SK-N-SH treated with all-trans-retinoic acid at 6 μM for 48 hours (cell line): ENCODE measurements around the gene ZC3H12C.

Experiments
- ATAC-seq: fragments of 200-7000 bp; cut with Tn5 transposase; 3 replicates; pipeline ENCODE4 v1.9.1; 2020; ENCODE audit warnings: mild to moderate bottlenecking, moderate library complexity
- ARNTL ChIP-seq: fragments of 450-650 bp; formaldehyde crosslinking; IDR thresholded peaks from 2 replicates; pipeline ENCODE4 v1.5.0; 2020; ENCODE audit warnings: low read depth, mild to moderate bottlenecking, moderate library complexity, borderline replicate concordance
- BACH2 ChIP-seq: fragments of 250-450 bp; sonication (Bioruptor Pico); IDR thresholded peaks from 2 replicates; pipeline ENCODE4 v1.9.0; 2021; ENCODE audit warnings: mild to moderate bottlenecking, borderline replicate concordance
- CSDC2 ChIP-seq: fragments of 250-450 bp; sonication (Bioruptor Pico); IDR thresholded peaks from 2 replicates; pipeline ENCODE4 v1.5.0; 2020; ENCODE audit warnings: mild to moderate bottlenecking, moderate library complexity
- ESRRG ChIP-seq: fragments of 250-450 bp; sonication (Bioruptor Pico); IDR thresholded peaks from 2 replicates; pipeline ENCODE4 v1.6.1; 2021; ENCODE audit warnings: mild to moderate bottlenecking
- OSR1 ChIP-seq: fragments of 250-450 bp; sonication (Bioruptor Pico); IDR thresholded peaks from 2 replicates; pipeline ENCODE4 v1.8.0; 2022; ENCODE audit warnings: moderate library complexity, mild to moderate bottlenecking, inconsistent platforms
- PPARA ChIP-seq: fragments of 250-450 bp; sonication (Bioruptor Pico); IDR thresholded peaks from 2 replicates; pipeline ENCODE4 v1.5.0; 2020; ENCODE audit warnings: mild to moderate bottlenecking, borderline replicate concordance
- RARB ChIP-seq: fragments of 250-450 bp; sonication (Bioruptor Pico); IDR thresholded peaks from 2 replicates; pipeline ENCODE4 v1.8.0; 2021; ENCODE audit warnings: mild to moderate bottlenecking, moderate library complexity
- SNAI2 ChIP-seq: fragments of 250-450 bp; sonication (Bioruptor Pico); IDR thresholded peaks from 2 replicates; pipeline ENCODE4 v1.5.0; 2020; ENCODE audit warnings: mild to moderate bottlenecking, moderate library complexity
- ZC3H10 ChIP-seq: fragments of 250-450 bp; sonication (Bioruptor Pico); IDR thresholded peaks from 2 replicates; pipeline ENCODE4 v1.5.1; 2021; ENCODE audit warnings: mild to moderate bottlenecking, moderate library complexity
- ZFP3 ChIP-seq: fragments of 250-450 bp; sonication (Bioruptor Pico); IDR thresholded peaks from 2 replicates; pipeline ENCODE4 v1.5.0; 2020; ENCODE audit warnings: mild to moderate bottlenecking, moderate library complexity
- ZFP30 ChIP-seq: fragments of 450-650 bp; formaldehyde crosslinking; IDR thresholded peaks from 2 replicates; pipeline ENCODE4 v1.5.0; 2022; ENCODE audit warnings: mild to moderate bottlenecking, moderate library complexity
- ZNF565 ChIP-seq: fragments of 450-650 bp; formaldehyde crosslinking; conservative IDR thresholded peaks from 2 replicates; pipeline ENCODE4 v1.5.0; 2020; ENCODE audit warnings: low read depth, mild to moderate bottlenecking, moderate library complexity
- ZNF70 ChIP-seq: fragments of 450-650 bp; formaldehyde crosslinking; IDR thresholded peaks from 2 replicates; pipeline ENCODE4 v1.5.0; 2020; ENCODE audit warnings: mild to moderate bottlenecking, moderate library complexity
- TF ChIP-seq, protein P1 (sequence below): fragments of 250-450 bp; sonication (Bioruptor Pico); IDR thresholded peaks from 2 replicates; pipeline ENCODE4 v1.8.0; 2020; ENCODE audit warnings: mild to moderate bottlenecking, moderate library complexity, borderline replicate concordance
- TF ChIP-seq, protein P2 (sequence below): fragments of 250-450 bp; sonication (Bioruptor Pico); IDR thresholded peaks from 2 replicates; pipeline ENCODE4 v1.8.0; 2021; ENCODE audit warnings: low read depth, mild to moderate bottlenecking, moderate library complexity, borderline replicate concordance
- TF ChIP-seq, protein P3 (sequence below): fragments of 250-450 bp; sonication (Bioruptor Pico); IDR thresholded peaks from 2 replicates; pipeline ENCODE4 v1.5.1; 2021; ENCODE audit warnings: mild to moderate bottlenecking, moderate library complexity
- TF ChIP-seq, protein P4 (sequence below): fragments of 250-450 bp; sonication (Bioruptor Pico); IDR thresholded peaks from 2 replicates; pipeline ENCODE4 v1.5.0; 2020; ENCODE audit warnings: mild to moderate bottlenecking, moderate library complexity
- TF ChIP-seq, protein P5 (sequence below): fragments of 250-450 bp; sonication (Bioruptor Pico); IDR thresholded peaks from 2 replicates; pipeline ENCODE4 v1.5.1; 2020; ENCODE audit warnings: low read depth, mild to moderate bottlenecking, moderate library complexity

ZC3H12C gene

DNA sequence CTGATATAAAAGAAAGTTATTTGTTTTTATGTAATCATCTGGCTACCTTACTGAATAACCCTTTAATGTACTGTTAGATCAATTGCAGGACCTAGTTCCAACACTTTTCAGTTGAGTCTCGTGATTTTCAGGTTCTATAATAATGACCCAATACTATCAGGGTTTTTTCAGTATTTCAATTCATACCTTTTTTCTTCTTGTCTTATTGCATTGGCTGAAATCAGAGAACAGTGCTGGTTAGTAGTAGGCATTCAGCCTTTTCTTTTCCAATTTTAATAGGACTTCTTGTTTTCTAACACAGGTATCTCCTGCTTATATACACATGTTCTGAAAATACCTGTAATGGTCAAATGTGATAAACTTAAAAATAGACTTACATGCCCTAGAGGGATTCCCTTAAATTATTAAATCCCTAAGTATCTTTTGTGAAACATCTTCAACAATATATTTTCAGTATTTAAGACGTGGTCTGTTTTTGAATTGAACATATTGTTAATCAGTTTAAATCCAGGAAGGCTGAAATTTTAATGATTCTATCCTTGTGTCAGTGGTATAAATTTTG is 13.6 kb downstream of the ZC3H12C start (continued):
- TF ChIP-seq, protein P1, sequence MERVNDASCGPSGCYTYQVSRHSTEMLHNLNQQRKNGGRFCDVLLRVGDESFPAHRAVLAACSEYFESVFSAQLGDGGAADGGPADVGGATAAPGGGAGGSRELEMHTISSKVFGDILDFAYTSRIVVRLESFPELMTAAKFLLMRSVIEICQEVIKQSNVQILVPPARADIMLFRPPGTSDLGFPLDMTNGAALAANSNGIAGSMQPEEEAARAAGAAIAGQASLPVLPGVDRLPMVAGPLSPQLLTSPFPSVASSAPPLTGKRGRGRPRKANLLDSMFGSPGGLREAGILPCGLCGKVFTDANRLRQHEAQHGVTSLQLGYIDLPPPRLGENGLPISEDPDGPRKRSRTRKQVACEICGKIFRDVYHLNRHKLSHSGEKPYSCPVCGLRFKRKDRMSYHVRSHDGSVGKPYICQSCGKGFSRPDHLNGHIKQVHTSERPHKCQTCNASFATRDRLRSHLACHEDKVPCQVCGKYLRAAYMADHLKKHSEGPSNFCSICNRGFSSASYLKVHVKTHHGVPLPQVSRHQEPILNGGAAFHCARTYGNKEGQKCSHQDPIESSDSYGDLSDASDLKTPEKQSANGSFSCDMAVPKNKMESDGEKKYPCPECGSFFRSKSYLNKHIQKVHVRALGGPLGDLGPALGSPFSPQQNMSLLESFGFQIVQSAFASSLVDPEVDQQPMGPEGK (CRISPR knock-in tag): no peak

DNA sequence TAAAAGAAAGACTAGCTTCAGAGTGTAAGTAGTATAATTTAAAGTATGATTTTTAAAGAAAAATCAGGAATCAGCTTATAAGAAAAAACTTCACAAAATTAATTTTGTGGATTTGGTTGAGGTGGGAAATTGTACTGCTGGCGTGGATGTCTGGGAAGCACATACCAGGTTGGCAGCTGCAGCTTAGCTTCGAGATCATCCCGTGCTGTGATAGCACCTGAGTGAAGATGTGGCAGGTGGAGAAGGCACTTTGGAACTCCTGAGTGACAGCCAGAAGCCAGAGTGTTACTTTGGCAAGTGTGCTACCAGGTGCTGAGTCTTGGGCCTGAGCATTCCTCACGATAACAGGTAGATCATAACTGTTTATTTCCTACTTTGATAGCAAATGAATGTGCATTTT is 17.7 kb downstream of the ZC3H12C start:
- ATAC-seq: no peak
- TF ChIP-seq ZFP3 (no peak), ESRRG (CRISPR knock-in tag) (no peak), ARNTL (CRISPR knock-in tag) (no peak), ZC3H10 (CRISPR knock-in tag) (no peak), RARB (CRISPR knock-in tag) (no peak)
- TF ChIP-seq, protein P2, sequence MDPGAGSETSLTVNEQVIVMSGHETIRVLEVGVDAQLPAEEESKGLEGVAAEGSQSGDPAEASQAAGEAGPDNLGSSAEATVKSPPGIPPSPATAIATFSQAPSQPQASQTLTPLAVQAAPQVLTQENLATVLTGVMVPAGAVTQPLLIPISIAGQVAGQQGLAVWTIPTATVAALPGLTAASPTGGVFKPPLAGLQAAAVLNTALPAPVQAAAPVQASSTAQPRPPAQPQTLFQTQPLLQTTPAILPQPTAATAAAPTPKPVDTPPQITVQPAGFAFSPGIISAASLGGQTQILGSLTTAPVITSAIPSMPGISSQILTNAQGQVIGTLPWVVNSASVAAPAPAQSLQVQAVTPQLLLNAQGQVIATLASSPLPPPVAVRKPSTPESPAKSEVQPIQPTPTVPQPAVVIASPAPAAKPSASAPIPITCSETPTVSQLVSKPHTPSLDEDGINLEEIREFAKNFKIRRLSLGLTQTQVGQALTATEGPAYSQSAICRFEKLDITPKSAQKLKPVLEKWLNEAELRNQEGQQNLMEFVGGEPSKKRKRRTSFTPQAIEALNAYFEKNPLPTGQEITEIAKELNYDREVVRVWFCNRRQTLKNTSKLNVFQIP (CRISPR knock-in tag): no peak
- TF ChIP-seq, all 23 proteins: peak for 0

DNA sequence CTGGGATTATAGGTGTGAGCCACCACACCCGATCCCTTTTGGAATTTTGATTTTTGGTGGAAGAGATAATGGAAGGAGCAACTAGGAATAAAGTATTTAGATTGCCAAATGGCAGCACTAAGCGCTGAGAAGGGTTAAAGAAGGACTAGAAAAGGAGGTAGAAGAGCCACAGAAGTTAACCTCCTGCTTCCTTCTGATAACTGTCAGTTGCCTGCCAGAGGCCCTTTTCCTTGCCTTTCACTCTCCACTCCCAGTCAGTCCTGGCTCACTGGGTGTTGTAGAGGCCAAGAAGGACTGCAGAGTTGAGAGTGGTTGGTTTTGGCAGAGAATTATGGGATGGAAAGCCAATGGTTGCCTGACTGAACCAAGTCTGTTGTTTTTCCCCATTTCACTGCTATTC is 19.3 kb downstream of the ZC3H12C start:
- no peak for ATAC-seq
- TF ChIP-seq ZNF565 (no peak), ARNTL (CRISPR knock-in tag) (no peak), ZNF70 (CRISPR knock-in tag) (no peak), SNAI2 (CRISPR knock-in tag) (no peak), ZFP3 (no peak), BACH2 (CRISPR knock-in tag) (no peak), RARB (CRISPR knock-in tag) (no peak), PPARA (CRISPR knock-in tag) (no peak), ESRRG (CRISPR knock-in tag) (no peak), ZFP30 (no peak)
- TF ChIP-seq, protein P3, sequence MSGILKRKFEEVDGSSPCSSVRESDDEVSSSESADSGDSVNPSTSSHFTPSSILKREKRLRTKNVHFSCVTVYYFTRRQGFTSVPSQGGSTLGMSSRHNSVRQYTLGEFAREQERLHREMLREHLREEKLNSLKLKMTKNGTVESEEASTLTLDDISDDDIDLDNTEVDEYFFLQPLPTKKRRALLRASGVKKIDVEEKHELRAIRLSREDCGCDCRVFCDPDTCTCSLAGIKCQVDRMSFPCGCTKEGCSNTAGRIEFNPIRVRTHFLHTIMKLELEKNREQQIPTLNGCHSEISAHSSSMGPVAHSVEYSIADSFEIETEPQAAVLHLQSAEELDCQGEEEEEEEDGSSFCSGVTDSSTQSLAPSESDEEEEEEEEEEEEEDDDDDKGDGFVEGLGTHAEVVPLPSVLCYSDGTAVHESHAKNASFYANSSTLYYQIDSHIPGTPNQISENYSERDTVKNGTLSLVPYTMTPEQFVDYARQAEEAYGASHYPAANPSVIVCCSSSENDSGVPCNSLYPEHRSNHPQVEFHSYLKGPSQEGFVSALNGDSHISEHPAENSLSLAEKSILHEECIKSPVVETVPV (CRISPR knock-in tag): no peak
- TF ChIP-seq, protein P1 (CRISPR knock-in tag): no peak
- TF ChIP-seq, protein P4, sequence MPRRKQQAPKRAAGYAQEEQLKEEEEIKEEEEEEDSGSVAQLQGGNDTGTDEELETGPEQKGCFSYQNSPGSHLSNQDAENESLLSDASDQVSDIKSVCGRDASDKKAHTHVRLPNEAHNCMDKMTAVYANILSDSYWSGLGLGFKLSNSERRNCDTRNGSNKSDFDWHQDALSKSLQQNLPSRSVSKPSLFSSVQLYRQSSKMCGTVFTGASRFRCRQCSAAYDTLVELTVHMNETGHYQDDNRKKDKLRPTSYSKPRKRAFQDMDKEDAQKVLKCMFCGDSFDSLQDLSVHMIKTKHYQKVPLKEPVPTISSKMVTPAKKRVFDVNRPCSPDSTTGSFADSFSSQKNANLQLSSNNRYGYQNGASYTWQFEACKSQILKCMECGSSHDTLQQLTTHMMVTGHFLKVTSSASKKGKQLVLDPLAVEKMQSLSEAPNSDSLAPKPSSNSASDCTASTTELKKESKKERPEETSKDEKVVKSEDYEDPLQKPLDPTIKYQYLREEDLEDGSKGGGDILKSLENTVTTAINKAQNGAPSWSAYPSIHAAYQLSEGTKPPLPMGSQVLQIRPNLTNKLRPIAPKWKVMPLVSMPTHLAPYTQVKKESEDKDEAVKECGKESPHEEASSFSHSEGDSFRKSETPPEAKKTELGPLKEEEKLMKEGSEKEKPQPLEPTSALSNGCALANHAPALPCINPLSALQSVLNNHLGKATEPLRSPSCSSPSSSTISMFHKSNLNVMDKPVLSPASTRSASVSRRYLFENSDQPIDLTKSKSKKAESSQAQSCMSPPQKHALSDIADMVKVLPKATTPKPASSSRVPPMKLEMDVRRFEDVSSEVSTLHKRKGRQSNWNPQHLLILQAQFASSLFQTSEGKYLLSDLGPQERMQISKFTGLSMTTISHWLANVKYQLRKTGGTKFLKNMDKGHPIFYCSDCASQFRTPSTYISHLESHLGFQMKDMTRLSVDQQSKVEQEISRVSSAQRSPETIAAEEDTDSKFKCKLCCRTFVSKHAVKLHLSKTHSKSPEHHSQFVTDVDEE (CRISPR knock-in tag): no peak

DNA sequence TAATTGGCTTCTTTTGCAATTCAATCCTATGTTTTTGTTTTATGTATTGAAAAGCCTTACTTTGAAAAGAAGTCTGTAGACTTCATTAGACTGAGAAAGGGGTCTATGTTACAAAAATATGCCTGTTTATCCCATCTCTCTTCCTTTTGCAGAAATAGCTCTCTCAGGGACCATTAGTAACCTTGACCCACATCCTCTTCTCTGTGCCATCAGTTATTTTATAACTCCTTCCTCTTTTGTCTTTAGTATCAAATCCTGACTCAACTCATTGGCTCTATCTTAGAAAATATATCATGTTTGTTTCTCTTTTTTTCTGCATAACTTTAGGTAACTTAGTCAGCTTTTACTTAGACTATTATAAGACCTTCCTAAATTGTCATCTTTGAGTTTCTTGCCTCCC is 20.3 kb downstream of the ZC3H12C start:
- ATAC-seq: no peak
- TF ChIP-seq ZFP30 (no peak), ZNF70 (CRISPR knock-in tag) (no peak), ARNTL (CRISPR knock-in tag) (no peak), PPARA (CRISPR knock-in tag) (no peak), CSDC2 (no peak), BACH2 (CRISPR knock-in tag) (no peak), OSR1 (CRISPR knock-in tag) (no peak), RARB (CRISPR knock-in tag) (no peak), SNAI2 (CRISPR knock-in tag) (no peak), ZC3H10 (CRISPR knock-in tag) (no peak)
- TF ChIP-seq, protein P5, sequence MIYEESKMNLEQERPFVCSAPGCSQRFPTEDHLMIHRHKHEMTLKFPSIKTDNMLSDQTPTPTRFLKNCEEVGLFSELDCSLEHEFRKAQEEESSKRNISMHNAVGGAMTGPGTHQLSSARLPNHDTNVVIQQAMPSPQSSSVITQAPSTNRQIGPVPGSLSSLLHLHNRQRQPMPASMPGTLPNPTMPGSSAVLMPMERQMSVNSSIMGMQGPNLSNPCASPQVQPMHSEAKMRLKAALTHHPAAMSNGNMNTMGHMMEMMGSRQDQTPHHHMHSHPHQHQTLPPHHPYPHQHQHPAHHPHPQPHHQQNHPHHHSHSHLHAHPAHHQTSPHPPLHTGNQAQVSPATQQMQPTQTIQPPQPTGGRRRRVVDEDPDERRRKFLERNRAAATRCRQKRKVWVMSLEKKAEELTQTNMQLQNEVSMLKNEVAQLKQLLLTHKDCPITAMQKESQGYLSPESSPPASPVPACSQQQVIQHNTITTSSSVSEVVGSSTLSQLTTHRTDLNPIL: no peak
- TF ChIP-seq, protein P2 (CRISPR knock-in tag): no peak
- TF ChIP-seq, protein P4 (CRISPR knock-in tag): no peak
